HFFc6 (cell line): ENCODE measurements around the gene CFAP299. TPM values are rescaled to one million over a fixed set of nuclear protein-coding genes. Genes with fewer than 3 reads are reported as not detected.

ENCODE experiments used
- DNase-seq: peaks from one replicate; pipeline ENCODE4 v3.0.0-alpha.2; 2018
- H3K27ac Mint-ChIP-seq: 2 replicates; pipeline ENCODE4 v1.8.0; 2020; ENCODE audit warnings: mild to moderate bottlenecking, mixed read lengths
- H3K27me3 Mint-ChIP-seq: 2 replicates; pipeline ENCODE4 v1.8.0; 2021; ENCODE audit warnings: mild to moderate bottlenecking, moderate library complexity, mixed read lengths; ENCODE audit not compliant: insufficient read depth
- H3K36me3 Mint-ChIP-seq: 2 replicates; pipeline ENCODE4 v1.8.0; 2021; ENCODE audit warnings: low read depth, mixed read lengths
- H3K4me1 Mint-ChIP-seq: 2 replicates; pipeline ENCODE4 v1.8.0; 2020; ENCODE audit warnings: low read depth, mixed read lengths
- H3K4me3 Mint-ChIP-seq: 2 replicates; pipeline ENCODE4 v1.8.0; 2020; ENCODE audit warnings: mild to moderate bottlenecking, moderate library complexity, mixed read lengths
- H3K9me3 Mint-ChIP-seq: 2 replicates; pipeline ENCODE4 v1.8.0; 2020; ENCODE audit warnings: mild to moderate bottlenecking, mixed read lengths
- total RNA-seq, 6 experiments: library from RNA; stranded (reverse); fragmentation: NEBNext Ultra II Directional; extraction: Animal tissue kit (Norgen Biotek cat#: 25700); gene quantifications; 2 replicates in 1 of 6; 3 replicates in 5 of 6; pipeline ENCODE4 v1.2.3, GENCODE V29; 2021
- TF ChIP-seq, protein P1 (sequence below): fragments of 200-600 bp; sonication (generic); IDR thresholded peaks from 2 replicates; pipeline ENCODE4 v1.5.0; 2021; ENCODE audit warnings: antibody characterized with exemption, mild to moderate bottlenecking

CFAP299 gene
- total RNA-seq, 6 experiments from 2014 or later: 4.8 to 9.0 (median 8.7) TPM

GRCh38 chr4:80307183-80307735, 28.3 kb upstream of the CFAP299 start:
- Mint-ChIP-seq H3K4me3 (peak overlapping the region; percentile 78), H3K27me3 (no peaks in the 10 kb centered on the region; the same call in 1 of the 2 replicates), H3K4me1 (peaks cover 87% of the 10 kb centered on the region), H3K9me3 (peaks cover 9% of the 10 kb centered on the region; the same call in 1 of the 2 replicates), H3K36me3 (peaks cover 47% of the 10 kb centered on the region), H3K27ac (peak overlapping the region; percentile 95)
- DNase-seq: no peak
- TF ChIP-seq, protein P1, sequence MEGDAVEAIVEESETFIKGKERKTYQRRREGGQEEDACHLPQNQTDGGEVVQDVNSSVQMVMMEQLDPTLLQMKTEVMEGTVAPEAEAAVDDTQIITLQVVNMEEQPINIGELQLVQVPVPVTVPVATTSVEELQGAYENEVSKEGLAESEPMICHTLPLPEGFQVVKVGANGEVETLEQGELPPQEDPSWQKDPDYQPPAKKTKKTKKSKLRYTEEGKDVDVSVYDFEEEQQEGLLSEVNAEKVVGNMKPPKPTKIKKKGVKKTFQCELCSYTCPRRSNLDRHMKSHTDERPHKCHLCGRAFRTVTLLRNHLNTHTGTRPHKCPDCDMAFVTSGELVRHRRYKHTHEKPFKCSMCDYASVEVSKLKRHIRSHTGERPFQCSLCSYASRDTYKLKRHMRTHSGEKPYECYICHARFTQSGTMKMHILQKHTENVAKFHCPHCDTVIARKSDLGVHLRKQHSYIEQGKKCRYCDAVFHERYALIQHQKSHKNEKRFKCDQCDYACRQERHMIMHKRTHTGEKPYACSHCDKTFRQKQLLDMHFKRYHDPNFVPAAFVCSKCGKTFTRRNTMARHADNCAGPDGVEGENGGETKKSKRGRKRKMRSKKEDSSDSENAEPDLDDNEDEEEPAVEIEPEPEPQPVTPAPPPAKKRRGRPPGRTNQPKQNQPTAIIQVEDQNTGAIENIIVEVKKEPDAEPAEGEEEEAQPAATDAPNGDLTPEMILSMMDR: no peak

GRCh38 chr4:80307774-80308465, 27.6 kb upstream of the CFAP299 start:
- DNase-seq: peak; percentile 63
- peaks cover 92% of the 10 kb centered on the region for H3K4me1 Mint-ChIP-seq
- H3K27ac Mint-ChIP-seq: peak overlapping the region; percentile 95
- H3K9me3 Mint-ChIP-seq: peaks cover 8% of the 10 kb centered on the region; the same call in 1 of the 2 replicates
- peaks cover 46% of the 10 kb centered on the region for H3K36me3 Mint-ChIP-seq
- H3K27me3 Mint-ChIP-seq: no peaks in the 10 kb centered on the region; the same call in 1 of the 2 replicates
- TF ChIP-seq, protein P1: no peak
- H3K4me3 Mint-ChIP-seq: peak overlapping the region; percentile 78

DNA sequence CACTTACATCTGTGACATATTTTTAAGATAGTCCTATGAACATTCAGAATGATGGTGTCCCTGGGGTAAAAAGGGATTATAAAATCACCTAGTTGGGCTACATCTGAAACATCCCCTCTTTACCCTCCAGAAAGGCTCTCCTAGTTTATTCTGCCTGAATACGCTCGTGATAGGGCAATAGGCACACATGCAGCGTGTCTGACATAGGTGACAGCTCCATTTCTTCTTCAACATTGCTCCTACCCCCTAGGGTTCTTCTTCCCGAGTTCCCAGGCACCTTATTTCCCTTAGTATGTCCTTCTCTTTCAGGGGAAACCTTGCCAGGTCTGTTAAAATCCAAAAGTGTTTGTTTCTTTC, 27.1 kb upstream of the CFAP299 start:
- Mint-ChIP-seq H3K9me3 (peaks cover 6% of the 10 kb centered on the region; the same call in 1 of the 2 replicates), H3K4me3 (peak overlapping the region; percentile 78), H3K27ac (peak overlapping the region; percentile 95), H3K27me3 (no peaks in the 10 kb centered on the region; the same call in 1 of the 2 replicates), H3K36me3 (peaks cover 41% of the 10 kb centered on the region), H3K4me1 (peaks cover 94% of the 10 kb centered on the region)
- DNase-seq: no peak
- TF ChIP-seq, protein P1: no peak

- Mint-ChIP-seq H3K27ac (peak overlapping the region; percentile 95), H3K9me3 (no peaks in the 10 kb centered on the region), H3K36me3 (peaks cover 31% of the 10 kb centered on the region), H3K4me1 (peaks cover 94% of the 10 kb centered on the region), H3K4me3 (peak overlapping the region; percentile 78), H3K27me3 (no peaks in the 10 kb centered on the region; the same call in 1 of the 2 replicates)
- TF ChIP-seq, protein P1: no peak
- DNase-seq: peak; percentile 93
Observed at GRCh38 chr4:80309294-80310004, 26.1 kb upstream of the CFAP299 start.

GRCh38 chr4:80311130-80311529, 24.4 kb upstream of the CFAP299 start:
- TF ChIP-seq, protein P1: no peak
- Mint-ChIP-seq H3K36me3 (peaks cover 21% of the 10 kb centered on the region), H3K9me3 (no peaks in the 10 kb centered on the region), H3K27ac (peak overlapping the region; percentile 15), H3K4me1 (peaks cover 90% of the 10 kb centered on the region), H3K27me3 (no peaks in the 10 kb centered on the region; the same call in 1 of the 2 replicates), H3K4me3 (no peak overlapping the region)
- no peak for DNase-seq
